GM13976 (cell line): ENCODE data around the gene CEP112.

Experiments
- DNase-seq: peaks from one replicate; pipeline ENCODE4 v3.0.0; 2012; ENCODE audit warnings: low spot score
- CTCF ChIP-seq: IDR thresholded peaks from 2 replicates; pipeline ENCODE4 v1.5.1; 2012; ENCODE audit warnings: borderline replicate concordance, mild to moderate bottlenecking; ENCODE audit not compliant: insufficient read depth; ENCODE audit errors: extremely low read depth, missing control alignments, control extremely low read depth
- in situ Hi-C: fragments of 300-500 bp; cut with MboI; formaldehyde crosslinking; loops from one replicate; pipeline ENCODE4 v1.12.0; 2022; ENCODE audit warnings: low sequenced_read_pairs, mixed read lengths, inconsistent platforms; ENCODE audit not compliant: unreplicated experiment

CEP112 gene

GRCh38 chr17:65755799-65756198 is 436.1 kb downstream of the CEP112 start:
- no peak for DNase-seq
- no peak for TF ChIP-seq CTCF
- in situ Hi-C loops = no loop called here

GRCh38 chr17:65754630-65755029 is 437.3 kb downstream of the CEP112 start:
- TF ChIP-seq CTCF = no peak
- in situ Hi-C loops = no loop called here
- DNase-seq = no peak

GRCh38 chr17:65754081-65754480 is 437.9 kb downstream of the CEP112 start:
- in situ Hi-C loops = no loop called here
- TF ChIP-seq CTCF = no peak
- DNase-seq = no peak

- no peak for DNase-seq
- no peak for TF ChIP-seq CTCF
- in situ Hi-C loops = no loop called here
Measured at GRCh38 chr17:65753348-65753747, 438.6 kb downstream of the CEP112 start.

- TF ChIP-seq CTCF = no peak
- DNase-seq = no peak
- in situ Hi-C loops = no loop called here
Measured at GRCh38 chr17:65751263-65751662, 440.7 kb downstream of the CEP112 start.

GRCh38 chr17:65750631-65751115 is 441.3 kb downstream of the CEP112 start:
- TF ChIP-seq CTCF = no peak
- in situ Hi-C loops = no loop called here
- DNase-seq = no peak

- no peak for TF ChIP-seq CTCF
- DNase-seq = no peak
- in situ Hi-C loops = no loop called here
Measured at GRCh38 chr17:65750166-65750565, 441.8 kb downstream of the CEP112 start.
